ENCODE data around the gene KCNQ5. TPM values are rescaled to one million over a fixed set of nuclear protein-coding genes. Genes with fewer than 3 reads are reported as not detected.

Gene KCNQ5
- total and polyA plus RNA-seq, 2 of the 8 experiments (the other 6 are each of a cell fraction or from before 2014, with no cell fraction given): 0.83 to 1.2 TPM

- Histone ChIP-seq H3K18ac (ENCODE audit: extremely low read depth, low read length) (no peak overlapping the region), H3K14ac (ENCODE audit: insufficient read length) (no peak overlapping the region), H3K4ac (replicated peaks; ENCODE audit: insufficient read length, low read depth, low read length) (no peak overlapping the region), H3K9ac (replicated peaks in 1 of 4; ENCODE audit: extremely low read depth in 1 of 4, low read depth in 3 of 4, low read length in 3 of 4) (no peak overlapping the region), H2BK15ac (ENCODE audit: low read length) (no peak overlapping the region; the same call in 1 of the 2 replicates), H3K4me2 (ENCODE audit: insufficient read depth in 1 of 2, low read depth in 2 of 2, low read length in 2 of 2) (peak overlapping the region; percentile 84 to 99), H2AFZ (ENCODE audit: low read length) (peak overlapping the region; percentile 85; the same call in 1 of the 2 replicates), H3K79me2 (ENCODE audit: control insufficient read depth in 1 of 2, insufficient read depth in 2 of 2, low read length in 2 of 2) (no peaks in the 10 kb centered on the region), H3K4me1 (replicated peaks in 1 of 4; ENCODE audit: control insufficient read depth in 3 of 4, insufficient read depth in 4 of 4, low read length in 3 of 4) (peaks cover 0 to 17% (median 6%) of the 10 kb centered on the region in 4 experiments; a peak in 4 of 7 replicates), H3K23me2 (ENCODE audit: low read depth, low read length) (peaks cover 24% of the 10 kb centered on the region; the same call in 1 of the 2 replicates), H4K8ac (ENCODE audit: extremely low read depth, insufficient read depth, low read length) (no peak overlapping the region; the same call in 1 of the 2 replicates), H3K23ac (ENCODE audit: insufficient read length) (no peak overlapping the region), H2BK5ac (ENCODE audit: low read depth, low read length) (no peak overlapping the region), H3K56ac (replicated peaks; ENCODE audit: insufficient read length, low read depth, low read length) (no peak overlapping the region), H4K91ac (replicated peaks; ENCODE audit: insufficient read length, low read length) (no peak overlapping the region), H3K27ac (ENCODE audit: low read depth, low read length) (no peak overlapping the region), H3K9me3 (ENCODE audit: insufficient read depth in 2 of 2, low read depth in 1 of 2, low read length in 1 of 2) (no peaks in the 10 kb centered on the region), H3K27me3 (replicated peaks in 1 of 4; ENCODE audit: control insufficient read depth in 3 of 4, extremely low read depth in 1 of 4, insufficient read depth in 3 of 4, low read length in 3 of 4) (peaks cover 25 to 54% (median 45%) of the 10 kb centered on the region in 4 experiments), H4K5ac (ENCODE audit: insufficient read length, low read depth, low read length) (no peak overlapping the region), H2AK5ac (ENCODE audit: low read depth, low read length) (no peak overlapping the region), H2BK12ac (ENCODE audit: low read depth, low read length) (0 out of 2 replicates have a peak overlapping the region, but pooled peaks have one; percentile 1), H3K36me3 (ENCODE audit: control insufficient read depth in 2 of 4, insufficient read depth in 4 of 4, low read length in 3 of 4) (no peaks in the 10 kb centered on the region), H3K4me3 (ENCODE audit: extremely low read depth in 1 of 4, insufficient read depth in 2 of 4, low read depth in 3 of 4, low read length in 4 of 4) (peak overlapping the region; percentile 25 to 78 (median 62)), H2BK120ac (replicated peaks; ENCODE audit: low read depth, low read length) (no peak overlapping the region), H3K79me1 (ENCODE audit: low read depth, low read length) (no peaks in the 10 kb centered on the region), H2BK20ac (ENCODE audit: low read length) (no peak overlapping the region), H4K20me1 (replicated peaks in 1 of 2; ENCODE audit: control insufficient read depth in 1 of 2, insufficient read depth in 2 of 2, low read length in 2 of 2) (no peaks in the 10 kb centered on the region)
- FAIRE-seq (no peak), DNase-seq (ENCODE audit: low read depth in 1 of 2, low spot score in 2 of 2) (peak in 1 of 2 experiments; percentile 56)
- POLR2A ChIA-PET (ENCODE audit: partially characterized antibody): no interaction called here
- CTCF ChIA-PET (ENCODE audit: partially characterized antibody): interaction anchor here (0.9 to 9.6 kb wide), 10 partner anchors 9 to 511 kb away, joined by 3 to 168 read pairs (median 4); no protein-coding TSS in a partner anchor
- 10% methylated on average over 21 of the region's 21 CpGs; no CpG with 5 or more reads in 1 of the 2 experiments for WGBS, 2 experiments (ENCODE audit: extremely low coverage in 1 of 2, insufficient coverage in 1 of 2, insufficient read length in 1 of 2, insufficient replicate concordance in 2 of 2, low coverage in 1 of 2, low lambda C conversion rate in 2 of 2, missing lambda C conversion rate in 1 of 2)
- no peak for TF ChIP-seq SIX5 (IDR thresholded peaks at IDR 0.05; ENCODE audit: low read depth, low read length)
- TF ChIP-seq RXRA (IDR thresholded peaks at IDR 0.05; ENCODE audit: insufficient read depth, low read depth, low read length): no peak
- TF ChIP-seq, protein P1, sequence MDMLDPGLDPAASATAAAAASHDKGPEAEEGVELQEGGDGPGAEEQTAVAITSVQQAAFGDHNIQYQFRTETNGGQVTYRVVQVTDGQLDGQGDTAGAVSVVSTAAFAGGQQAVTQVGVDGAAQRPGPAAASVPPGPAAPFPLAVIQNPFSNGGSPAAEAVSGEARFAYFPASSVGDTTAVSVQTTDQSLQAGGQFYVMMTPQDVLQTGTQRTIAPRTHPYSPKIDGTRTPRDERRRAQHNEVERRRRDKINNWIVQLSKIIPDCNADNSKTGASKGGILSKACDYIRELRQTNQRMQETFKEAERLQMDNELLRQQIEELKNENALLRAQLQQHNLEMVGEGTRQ (IDR thresholded peaks at IDR 0.05; ENCODE audit: low read length): no peak
- no peak for TF ChIP-seq SP2 (IDR thresholded peaks at IDR 0.05; ENCODE audit: low read length)
- TF ChIP-seq TAF1 (IDR thresholded peaks at IDR 0.05; ENCODE audit: low read depth, low read length): no peak
- TF ChIP-seq CTBP2 (IDR thresholded peaks at IDR 0.05; ENCODE audit: borderline replicate concordance, insufficient read depth, insufficient read length, low read length): no peak
- TF ChIP-seq NANOG (IDR thresholded peaks at IDR 0.05; ENCODE audit: insufficient read depth, low read depth, low read length, poor library complexity, severe bottlenecking): no peak
- no peak for TF ChIP-seq CEBPB (IDR thresholded peaks at IDR 0.05; ENCODE audit: low read depth, low read length)
- TF ChIP-seq SP4 (IDR thresholded peaks at IDR 0.05; ENCODE audit: low read length): no peak
- TF ChIP-seq, protein P2, sequence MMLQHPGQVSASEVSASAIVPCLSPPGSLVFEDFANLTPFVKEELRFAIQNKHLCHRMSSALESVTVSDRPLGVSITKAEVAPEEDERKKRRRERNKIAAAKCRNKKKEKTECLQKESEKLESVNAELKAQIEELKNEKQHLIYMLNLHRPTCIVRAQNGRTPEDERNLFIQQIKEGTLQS (IDR thresholded peaks at IDR 0.05; ENCODE audit: insufficient read depth, low read depth, low read length): no peak
- no peak for TF ChIP-seq SP1 (IDR thresholded peaks at IDR 0.05; ENCODE audit: low read depth, low read length)
- no peak for TF ChIP-seq ZNF274 (IDR thresholded peaks at IDR 0.05; ENCODE audit: borderline replicate concordance, extremely low read depth, low read length)
- TF ChIP-seq SIRT6 (IDR thresholded peaks at IDR 0.05; ENCODE audit: low read length): no peak
Measured at GRCh38 chr6:72620871-72621290, 983 bp upstream of the KCNQ5 start.

All from H1 (cell line).